Spleen (tissue), 13 donors: ENCODE data around the gene KCNJ9. TPM values are rescaled to one million over a fixed set of nuclear protein-coding genes. Genes with fewer than 3 reads are reported as not detected.
A peak's percentile ranks its signal among the peaks of the same experiment; 100 is the strongest.

ENCODE experiments used
- DNase-seq: peaks from one replicate; pipeline ENCODE4 v3.0.0-alpha.2; 2020
- H3K27ac ChIP-seq, 8 donors: fragments of 200-600 bp; sonication (generic) in 7 of 8; 1 replicate in 4 of 8; 2 replicates in 4 of 8; pipeline versions ENCODE4 v1.5.0 to v1.8.0; 2016 to 2021; ENCODE audit warnings: inconsistent platforms in 4 of 8, mild to moderate bottlenecking in 4 of 8, moderate library complexity in 1 of 8
- H3K27me3 ChIP-seq, 7 donors: fragments of 200-600 bp; sonication (generic) in 6 of 7; replicated peaks in 1 of 7; 1 replicate in 4 of 7; 2 replicates in 3 of 7; pipeline versions ENCODE4 v1.5.0 to v1.8.0; 2016 to 2021; ENCODE audit warnings: inconsistent platforms in 3 of 7, mild to moderate bottlenecking in 1 of 7
- H3K36me3 ChIP-seq, 6 donors: fragments of 200-600 bp; sonication (generic) in 5 of 6; 1 replicate in 4 of 6; 2 replicates in 2 of 6; pipeline versions ENCODE4 v1.5.0 to v1.8.0; 2016 to 2021; ENCODE audit warnings: inconsistent platforms in 2 of 6
- H3K4me1 ChIP-seq, 6 donors: fragments of 200-600 bp; sonication (generic) in 5 of 6; 1 replicate in 3 of 6; 2 replicates in 3 of 6; pipeline versions ENCODE4 v1.5.0 to v1.8.0; 2016 to 2021; ENCODE audit warnings: inconsistent platforms in 3 of 6
- H3K4me3 ChIP-seq, 8 donors: fragments of 200-600 bp; sonication (generic) in 7 of 8; 1 replicate in 4 of 8; 2 replicates in 4 of 8; pipeline versions ENCODE4 v1.5.0 to v1.8.0; 2016 to 2021; ENCODE audit warnings: inconsistent platforms in 4 of 8, mild to moderate bottlenecking in 4 of 8, moderate library complexity in 2 of 8
- H3K9me3 ChIP-seq, 8 donors: fragments of 200-600 bp; sonication (generic) in 7 of 8; 1 replicate in 4 of 8; 2 replicates in 4 of 8; pipeline versions ENCODE4 v1.5.0 to v1.8.0; 2016 to 2021; ENCODE audit warnings: inconsistent platforms in 4 of 8
- CTCF ChIP-seq, 11 experiments: fragments of 200-600 bp in 7 of 11; fragments of 450-650 bp in 4 of 11; sonication (generic) in 4 of 11; IDR thresholded peaks in 8 of 11; conservative IDR thresholded peaks in 3 of 11; 1 replicate in 7 of 11; 2 replicates in 4 of 11; pipeline versions ENCODE4 v1.4.0 to v1.8.0; 2016 to 2021; ENCODE audit warnings: antibody characterized with exemption in 11 of 11, inconsistent platforms in 4 of 11, mild to moderate bottlenecking in 1 of 11
- POLR2A ChIP-seq, 3 donors: fragments of 450-650 bp; IDR thresholded peaks; one replicate each; pipeline ENCODE4 v1.5.1; 2017; ENCODE audit warnings: antibody characterized with exemption in 3 of 3, mild to moderate bottlenecking in 1 of 3
- POLR2AphosphoS5 ChIP-seq, 3 donors: sonication (generic); formaldehyde crosslinking; IDR thresholded peaks; one replicate each; pipeline ENCODE4 v1.5.1; 2017; ENCODE audit warnings: antibody characterized with exemption in 3 of 3
- WGBS, 5 donors: extraction: QIAGEN DNeasy Blood & Tissue Kit in 3 of 5; methylation state at CpG; one replicate each; pipeline versions ENCODE4 v1.1.5 to v1.1.7; 2013 to 2018; 5-methylcytosine and 5-hydroxymethylcytosine counted together
- intact Hi-C: fragments of 100-400 bp; cut with DNase I; formaldehyde crosslinking; loops from one replicate; pipeline ENCODE4 v1.15.0; 2023; ENCODE audit warnings: low total_unique reads
- long read RNA-seq, 2 donors: transcript quantifications; one replicate each; lab custom pipeline, GENCODE V29; 2026
- polyA plus RNA-seq, 3 donors: library from polyadenylated mRNA; stranded (reverse); fragments of 200-250 nt; gene quantifications; one replicate each; pipeline ENCODE4 v1.2.1, GENCODE V29; 2013
- total RNA-seq, 7 donors: library from RNA; depleted of rRNA in 3 of 7; stranded (reverse); fragments of >200 nt in 3 of 7; fragmentation: NEBNext Ultra II Directional in 4 of 7; extraction: Animal tissue kit (Norgen Biotek cat#: 25700) in 4 of 7; gene quantifications; one replicate each; pipeline versions ENCODE4 v1.1.0 to v1.2.1, GENCODE V29; 2016 to 2021
- donor health status: healthy with polysubstance abuse.
- donor health status: DM: no; HTN: no; CAD: no; lungs with moderate emphysema.
- donor health status: DM: no; HTN: no; CAD: no.
- donor health status: Bipolar disorder and iron deficiency.
- donor health status: healthy.
- donor health status: DM: no; HTN: no; CAD: no.
- donor health status: DM: yes; HTN: yes; CAD: no.

Gene KCNJ9
- total RNA-seq (not detected), polyA plus RNA-seq (not detected)
- long read RNA-seq, donor 1, result 0 reads
- long read RNA-seq, donor 2, result 0 reads

GRCh38 chr1:160081261-160081936, at the start of gene KCNJ9:
Gene KCNJ9, plus strand, starts transcription at chr1:160081538. Its CDS starts 2,493 bp downstream, at chr1:160084031.
- Histone ChIP-seq H3K4me1 (peaks cover 0 to 17% (median 10%) of the 10 kb centered on the region in 6 donors), H3K36me3 (no peaks in the 10 kb centered on the region), H3K9me3 (no peaks in the 10 kb centered on the region), H3K27ac (no peak within 1 kb of the TSS), H3K27me3 (peaks cover 0 to 73% (median 42%) of the 10 kb centered on the region in 7 donors), H3K4me3 (no peak within 1 kb of the TSS)
- intact Hi-C loops, result no loop called here
- DNase-seq, result peak; percentile 46
- WGBS, 5 donors, result 19 to 43% (median 22%) methylated on average over 13 to 14 of the region's 14 CpGs
- no peak for TF ChIP-seq POLR2A (IDR thresholded peaks at IDR 0.05)
- no peak for TF ChIP-seq CTCF (IDR thresholded peaks at IDR 0.05 in 8 of 11, conservative IDR thresholded peaks at IDR 0.05 in 3 of 11)
- no peak for TF ChIP-seq POLR2AphosphoS5 (IDR thresholded peaks at IDR 0.05)

- peak overlapping the region; percentile 79 to 86 (median 83) for H3K4me3 ChIP-seq
- TF ChIP-seq CTCF (IDR thresholded peaks at IDR 0.05 in 8 of 11, conservative IDR thresholded peaks at IDR 0.05 in 3 of 11), result no peak
- TF ChIP-seq POLR2AphosphoS5 (IDR thresholded peaks at IDR 0.05), result no peak
- TF ChIP-seq POLR2A (IDR thresholded peaks at IDR 0.05), result no peak
- H3K36me3 ChIP-seq, result no peaks in the 10 kb centered on the region
- intact Hi-C loops, result no loop called here
- H3K27ac ChIP-seq, result peak overlapping the region; percentile 55 to 83 (median 75)
- no peaks in the 10 kb centered on the region for H3K27me3 ChIP-seq
- no peaks in the 10 kb centered on the region for H3K9me3 ChIP-seq
- H3K4me1 ChIP-seq, result peaks cover 22 to 49% (median 31%) of the 10 kb centered on the region in 6 donors
- 1 to 3% (median 2%) methylated on average over 18 of the region's 18 CpGs for WGBS, 5 donors
- no peak for DNase-seq
Observed at GRCh38 chr1:160032165-160032820, 49.0 kb upstream of the KCNJ9 start.

GRCh38 chr1:160040476-160040875, 40.9 kb upstream of the KCNJ9 start:
- Histone ChIP-seq H3K9me3 (no peaks in the 10 kb centered on the region), H3K36me3 (peaks cover 0 to 7% (median 0%) of the 10 kb centered on the region in 6 donors), H3K4me3 (no peak overlapping the region), H3K27ac (no peak overlapping the region), H3K27me3 (no peaks in the 10 kb centered on the region), H3K4me1 (no peaks in the 10 kb centered on the region)
- intact Hi-C loops, result no loop called here
- 83 to 100% (median 94%) methylated on average over 1 of the region's 1 CpG for WGBS, 5 donors
- TF ChIP-seq POLR2AphosphoS5 (IDR thresholded peaks at IDR 0.05) (no peak), POLR2A (IDR thresholded peaks at IDR 0.05) (no peak), CTCF (IDR thresholded peaks at IDR 0.05 in 8 of 11, conservative IDR thresholded peaks at IDR 0.05 in 3 of 11) (no peak)
- DNase-seq, result no peak

GRCh38 chr1:160043543-160043942, 37.8 kb upstream of the KCNJ9 start:
- DNase-seq, result no peak
- H3K27me3 ChIP-seq, result peaks cover 0 to 8% (median 0%) of the 10 kb centered on the region in 7 donors
- H3K4me3 ChIP-seq, result no peak overlapping the region
- no peaks in the 10 kb centered on the region for H3K9me3 ChIP-seq
- H3K4me1 ChIP-seq, result peaks cover 6 to 17% (median 12%) of the 10 kb centered on the region in 6 donors
- TF ChIP-seq CTCF (IDR thresholded peaks at IDR 0.05 in 8 of 11, conservative IDR thresholded peaks at IDR 0.05 in 3 of 11), result no peak
- no peak for TF ChIP-seq POLR2AphosphoS5 (IDR thresholded peaks at IDR 0.05)
- no peak for TF ChIP-seq POLR2A (IDR thresholded peaks at IDR 0.05)
- H3K36me3 ChIP-seq, result no peaks in the 10 kb centered on the region
- intact Hi-C loops, result no loop called here
- no peak overlapping the region for H3K27ac ChIP-seq
